Measurements from ENCODE around the gene GNAL.
A peak's percentile ranks its signal among the peaks of the same experiment; 100 is the strongest.

The GNAL gene

GRCh38 chr18:11726556-11726955 lies 37.5 kb downstream of the GNAL start:
- no peak for DNase-seq (ENCODE audit: low read depth)

GRCh38 chr18:11728249-11728648 lies 39.2 kb downstream of the GNAL start:
- DNase-seq (ENCODE audit: low read depth) = no peak

GRCh38 chr18:11729556-11729955 lies 40.5 kb downstream of the GNAL start:
- no peak for DNase-seq (ENCODE audit: low read depth)

GRCh38 chr18:11733031-11733430 lies 44.0 kb downstream of the GNAL start:
- peak; percentile 36 for DNase-seq (ENCODE audit: low read depth)

GRCh38 chr18:11736656-11737055 lies 47.6 kb downstream of the GNAL start:
- DNase-seq (ENCODE audit: low read depth) = no peak

- no peak for DNase-seq (ENCODE audit: low read depth)
Measured at GRCh38 chr18:11739893-11740292, 50.8 kb downstream of the GNAL start.

- no peak for DNase-seq (ENCODE audit: low read depth)
Measured at GRCh38 chr18:11740461-11740860, 51.4 kb downstream of the GNAL start.

GRCh38 chr18:11741505-11742145 lies 52.6 kb downstream of the GNAL start:
- DNase-seq (ENCODE audit: low read depth) = no peak

- no peak for DNase-seq (ENCODE audit: low read depth)
Measured at GRCh38 chr18:11745521-11745920, 56.5 kb downstream of the GNAL start.

GRCh38 chr18:11747286-11747685 lies 58.2 kb downstream of the GNAL start:
- DNase-seq (ENCODE audit: low read depth) = no peak

GRCh38 chr18:11747731-11748130 lies 58.7 kb downstream of the GNAL start:
- no peak for DNase-seq (ENCODE audit: low read depth)

GRCh38 chr18:11749305-11749704 lies 60.2 kb downstream of the GNAL start:
- DNase-seq (ENCODE audit: low read depth) = no peak

- DNase-seq (ENCODE audit: low read depth) = no peak
Measured at GRCh38 chr18:11750171-11750570, 61.1 kb downstream of the GNAL start.

- DNase-seq (ENCODE audit: low read depth) = no peak
Measured at GRCh38 chr18:11750581-11751310, 61.7 kb downstream of the GNAL start.

GRCh38 chr18:11751341-11752115 lies 62.5 kb downstream of the GNAL start:
- DNase-seq (ENCODE audit: low read depth) = no peak

- DNase-seq (ENCODE audit: low read depth) = no peak
Measured at GRCh38 chr18:11752116-11752911, 63.2 kb downstream of the GNAL start.

GRCh38 chr18:11754979-11755378 lies 65.9 kb downstream of the GNAL start:
- no peak for DNase-seq (ENCODE audit: low read depth)

GRCh38 chr18:11757084-11757590 lies 68.1 kb downstream of the GNAL start:
- no peak for DNase-seq (ENCODE audit: low read depth)

GRCh38 chr18:11759456-11759855 lies 70.4 kb downstream of the GNAL start:
- DNase-seq (ENCODE audit: low read depth) = no peak

GRCh38 chr18:11760498-11761167 lies 71.6 kb downstream of the GNAL start:
- DNase-seq (ENCODE audit: low read depth) = no peak

- DNase-seq (ENCODE audit: low read depth) = no peak
Measured at GRCh38 chr18:11761553-11761952, 72.5 kb downstream of the GNAL start.

Measured in stimulated activated CD8-positive, alpha-beta memory T cell treated with anti-CD3 and anti-CD28 coated beads, Interleukin-15, amount 100 ng/mL, for 1 hour (primary cell).